GM12878 (cell line): ENCODE measurements around the gene ANO3. TPM values are rescaled to one million over a fixed set of nuclear protein-coding genes. Genes with fewer than 3 reads are reported as not detected.

ENCODE experiments used
- ATAC-seq: fragments of 200-7000 bp; cut with Tn5 transposase; 3 replicates; pipeline ENCODE4 v1.9.1; 2020; ENCODE audit warnings: mild to moderate bottlenecking, moderate library complexity
- BruUV-seq: library from RNA; stranded (reverse); fragments of 400-500 nt; replicated peaks from 2 replicates; lab custom pipeline; 2021; lab: Mats Ljungman, UMichigan
- CTCF ChIA-PET: fragments of 300-600 bp; sonication (Branson Sonifier 250); formaldehyde crosslinking; extraction: SDS; loops from one replicate; lab custom pipeline; 2021; ENCODE audit warnings: inconsistent platforms; lab: Yijun Ruan, JAX
- POLR2A ChIA-PET: fragments of 350-600 bp; formaldehyde crosslinking; extraction: SDS; loops from one replicate; lab custom pipeline; 2021; ENCODE audit warnings: inconsistent platforms; lab: Charles Lee
- RAD21 ChIA-PET: fragments of 300-600 bp; sonication (Branson Sonifier 250); formaldehyde crosslinking; loops from one replicate; lab custom pipeline; 2023; ENCODE audit warnings: antibody characterized with exemption; ENCODE audit not compliant: unreplicated experiment; lab: Charles Lee
- SMC1A ChIA-PET: fragments of 300-600 bp; sonication (Branson Sonifier 250); formaldehyde crosslinking; loops from one replicate; lab custom pipeline; 2023; ENCODE audit not compliant: unreplicated experiment, uncharacterized antibody; lab: Charles Lee
- DNase-seq: peaks from one replicate; pipeline ENCODE4 v3.0.0-alpha.2; 2011; ENCODE audit warnings: low read depth, low spot score
- FAIRE-seq: peaks from 3 replicates; lab custom pipeline; 2011; peaks lifted over from hg19 to GRCh38; lab: Jason Lieb, UNC
- H2AFZ ChIP-seq: 2 replicates; pipeline ENCODE4 v1.6.0; 2011; ENCODE audit warnings: low read depth, low read length, control low read depth; ENCODE audit not compliant: control insufficient read depth
- H3K27ac ChIP-seq: 2 replicates; pipeline ENCODE4 v1.5.1; 2011; ENCODE audit warnings: control low read depth; ENCODE audit not compliant: control insufficient read depth, insufficient read depth
- H3K27me3 ChIP-seq, 2 experiments: replicated peaks in 1 of 2; 2 replicates each; pipeline versions ENCODE4 v1.6.0 to v1.6.1; 2011; ENCODE audit warnings: low read length in 1 of 2; ENCODE audit not compliant: control insufficient read depth in 2 of 2, insufficient read depth in 2 of 2
- H3K36me3 ChIP-seq, 2 experiments: 2 replicates each; pipeline ENCODE4 v1.5.1; 2011; ENCODE audit warnings: low read length in 1 of 2; ENCODE audit not compliant: control insufficient read depth in 2 of 2, insufficient read depth in 2 of 2
- H3K4me1 ChIP-seq: 2 replicates; pipeline ENCODE4 v1.6.1; 2011; ENCODE audit warnings: mild to moderate bottlenecking, low read length, moderate library complexity, mixed read lengths; ENCODE audit not compliant: control insufficient read depth, insufficient read depth
- H3K4me2 ChIP-seq: 2 replicates; pipeline ENCODE4 v1.6.0; 2011; ENCODE audit warnings: control low read depth; ENCODE audit not compliant: control insufficient read depth, insufficient read depth
- H3K4me3 ChIP-seq: fragments of 200-600 bp; sonication (generic); 2 replicates; pipeline ENCODE4 v1.5.1; 2016
- H3K79me2 ChIP-seq: 2 replicates; pipeline ENCODE4 v1.6.0; 2011; ENCODE audit warnings: low read length; ENCODE audit not compliant: control insufficient read depth, insufficient read depth
- H3K9ac ChIP-seq: 2 replicates; pipeline ENCODE4 v1.8.0; 2011; ENCODE audit warnings: low read length, control low read depth, mixed read lengths; ENCODE audit not compliant: control insufficient read depth, insufficient read depth
- H3K9me3 ChIP-seq: replicated peaks from 3 replicates; pipeline ENCODE4 v1.5.1; 2011; ENCODE audit warnings: mild to moderate bottlenecking, low read length; ENCODE audit not compliant: control insufficient read depth, insufficient read depth
- H4K20me1 ChIP-seq: 2 replicates; pipeline ENCODE4 v1.6.0; 2011; ENCODE audit not compliant: control insufficient read depth, insufficient read depth
- BCL3 ChIP-seq: IDR thresholded peaks from 2 replicates; pipeline ENCODE4 v1.6.1; 2011; ENCODE audit warnings: borderline replicate concordance, low read depth, mild to moderate bottlenecking, moderate library complexity, low read length; ENCODE audit not compliant: insufficient read depth, poor library complexity, severe bottlenecking
- BRCA1 ChIP-seq: IDR thresholded peaks from 2 replicates; pipeline ENCODE4 v1.6.1; 2011; ENCODE audit warnings: low read depth, low read length, improper control_type of control experiment
- CHD4 ChIP-seq: fragments of 200-600 bp; sonication (generic); IDR thresholded peaks from 2 replicates; pipeline ENCODE4 v1.6.1; 2016; ENCODE audit warnings: mild to moderate bottlenecking
- CREB1 ChIP-seq: IDR thresholded peaks from 2 replicates; pipeline ENCODE4 v1.6.1; 2012; ENCODE audit warnings: low read depth, mild to moderate bottlenecking, inconsistent platforms
- RUNX3 ChIP-seq: IDR thresholded peaks from 2 replicates; pipeline ENCODE4 v1.6.1; 2012; ENCODE audit warnings: low read length, inconsistent platforms
- TCF3 ChIP-seq: IDR thresholded peaks from 2 replicates; pipeline ENCODE4 v1.6.1; 2012; ENCODE audit warnings: low read depth, mild to moderate bottlenecking, low read length, borderline replicate concordance; ENCODE audit not compliant: insufficient read depth
- YY1 ChIP-seq: IDR thresholded peaks from 2 replicates; pipeline ENCODE4 v1.6.1; 2011; ENCODE audit warnings: low read depth, mild to moderate bottlenecking, low read length
- WGBS: methylation state at CpG from one replicate; pipeline ENCODE4 v1.1.6; 2016; ENCODE audit warnings: low lambda C conversion rate; ENCODE audit not compliant: insufficient replicate concordance, insufficient coverage; ENCODE audit errors: missing lambda C conversion rate; 5-methylcytosine and 5-hydroxymethylcytosine counted together
- in situ Hi-C: fragments of 300-500 bp; cut with MboI; formaldehyde crosslinking; loops from 9 replicates; pipeline ENCODE4 v1.14.3; 2018; ENCODE audit warnings: mixed read lengths
- intact Hi-C: fragments of 100-400 bp; cut with micrococcal nuclease; formaldehyde crosslinking; loops from one replicate; pipeline ENCODE4 v1.14.2; 2022; ENCODE audit not compliant: unreplicated experiment
- polyA plus RNA-seq, 11 experiments: library from polyadenylated mRNA; depleted of rRNA in 4 of 11; unstranded in 6 of 11; stranded (reverse) in 5 of 11; fragments of >200 nt; fragmentation: Nextera tagmentation in 4 of 11; fragmentation: Illumina TruSeq in 1 of 11; extraction: Ambion mirVana in 4 of 11; extraction: Trizol in 1 of 11; gene quantifications; 1 replicate in 1 of 11; 2 replicates in 10 of 11; pipeline versions ENCODE4 v1.2.1 to v1.2.3, GENCODE V29; 2011 to 2016; ENCODE audit warnings: inconsistent platforms in 2 of 11, missing spikeins in 2 of 11, low read depth in 1 of 11
- total RNA-seq, 4 experiments: library from RNA; depleted of rRNA in 3 of 4; stranded (reverse); fragments of >200 nt in 3 of 4; fragmentation: Illumina TruSeq in 1 of 4; extraction: Trizol in 1 of 4; gene quantifications; 2 replicates each; pipeline versions ENCODE4 v1.2.1 to v1.2.3, GENCODE V29; 2013 to 2021

ANO3 gene
- total and polyA plus RNA-seq, 10 of the 15 experiments (the other 5 are each of a cell fraction or from before 2014, with no cell fraction given): 0.13 to 5.9 (median 0.44) TPM

- TF ChIP-seq TCF3 (no peak), BRCA1 (no peak), BCL3 (no peak), RUNX3 (no peak), CHD4 (no peak), YY1 (no peak), CREB1 (no peak)
- CTCF ChIA-PET: interaction anchor here (0.6 to 1.0 kb wide), 3 partner anchors 14 to 53 kb away, joined by 3 read pairs; no protein-coding TSS in a partner anchor
- no peak overlapping the region for H2AFZ ChIP-seq
- no peak overlapping the region for H3K27ac ChIP-seq
- RAD21 ChIA-PET: interaction anchor here (1.6 kb wide), 1 partner anchor 53 kb away, joined by 3 read pairs; no protein-coding TSS in a partner anchor
- POLR2A ChIA-PET: no interaction called here
- no peak overlapping the region for H3K4me3 ChIP-seq
- no TSS peak for BruUV-seq
- intact Hi-C loops: no loop called here
- FAIRE-seq: no peak
- no peaks in the 10 kb centered on the region for H3K79me2 ChIP-seq
- H3K4me1 ChIP-seq: no peaks in the 10 kb centered on the region
- no peak overlapping the region for H3K9ac ChIP-seq
- H3K27me3 ChIP-seq: no peaks in the 10 kb centered on the region
- H3K9me3 ChIP-seq: no peaks in the 10 kb centered on the region; the same call in 2 of the 3 replicates
- no peak for DNase-seq
- no peak for ATAC-seq
- 0% methylated on average over 1 of the region's 1 CpG for WGBS
- no peaks in the 10 kb centered on the region for H4K20me1 ChIP-seq
- in situ Hi-C loops: no loop called here
- no peak overlapping the region for H3K4me2 ChIP-seq
- SMC1A ChIA-PET: interaction anchor here (0.6 to 2.0 kb wide), 7 partner anchors 10 to 157 kb away, joined by 3 to 5 read pairs (median 3); no protein-coding TSS in a partner anchor
- no peaks in the 10 kb centered on the region for H3K36me3 ChIP-seq
These were observed 161.7 kb downstream of the ANO3 start for GRCh38 chr11:26493616-26494015.
